HFF-Myc (cell line): ENCODE results near the gene SGCE.

ENCODE experiments used
- DNase-seq: peaks from one replicate; pipeline ENCODE4 v3.0.0-alpha.2; 2011; ENCODE audit warnings: low read depth; ENCODE audit errors: extremely low read depth
- H3K4me3 ChIP-seq: replicated peaks from 2 replicates; pipeline ENCODE4 v1.5.1; 2011; ENCODE audit warnings: low read depth, mild to moderate bottlenecking, control low read depth, low read length
- TF ChIP-seq, protein P1 (sequence below): IDR thresholded peaks from 2 replicates; pipeline ENCODE4 v1.5.1; 2012; ENCODE audit warnings: mild to moderate bottlenecking, low read depth, low read length, control low read depth; ENCODE audit errors: missing control alignments

SGCE gene

DNA sequence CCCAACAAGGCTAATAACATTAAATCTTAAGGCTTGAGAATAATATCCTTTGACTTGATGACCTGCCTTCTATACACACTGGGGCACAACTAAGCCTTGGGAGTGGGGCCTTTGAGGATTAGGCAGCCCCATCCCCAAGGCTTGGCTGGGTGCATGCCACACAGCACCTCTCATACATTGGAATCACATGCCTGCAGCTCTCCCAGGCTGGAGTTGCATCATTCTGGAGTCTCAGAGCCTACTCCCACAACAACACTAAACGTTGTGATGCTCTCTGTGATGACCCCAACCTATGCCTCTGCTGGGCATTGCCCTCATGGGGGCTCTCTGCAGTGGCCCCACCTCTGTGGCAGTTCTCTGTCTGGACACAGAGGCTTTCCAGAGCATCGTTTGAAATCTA is 31.9 kb upstream of the SGCE start:
- DNase-seq, result no peak
- H3K4me3 ChIP-seq, result no peak overlapping the region
- TF ChIP-seq, protein P1, sequence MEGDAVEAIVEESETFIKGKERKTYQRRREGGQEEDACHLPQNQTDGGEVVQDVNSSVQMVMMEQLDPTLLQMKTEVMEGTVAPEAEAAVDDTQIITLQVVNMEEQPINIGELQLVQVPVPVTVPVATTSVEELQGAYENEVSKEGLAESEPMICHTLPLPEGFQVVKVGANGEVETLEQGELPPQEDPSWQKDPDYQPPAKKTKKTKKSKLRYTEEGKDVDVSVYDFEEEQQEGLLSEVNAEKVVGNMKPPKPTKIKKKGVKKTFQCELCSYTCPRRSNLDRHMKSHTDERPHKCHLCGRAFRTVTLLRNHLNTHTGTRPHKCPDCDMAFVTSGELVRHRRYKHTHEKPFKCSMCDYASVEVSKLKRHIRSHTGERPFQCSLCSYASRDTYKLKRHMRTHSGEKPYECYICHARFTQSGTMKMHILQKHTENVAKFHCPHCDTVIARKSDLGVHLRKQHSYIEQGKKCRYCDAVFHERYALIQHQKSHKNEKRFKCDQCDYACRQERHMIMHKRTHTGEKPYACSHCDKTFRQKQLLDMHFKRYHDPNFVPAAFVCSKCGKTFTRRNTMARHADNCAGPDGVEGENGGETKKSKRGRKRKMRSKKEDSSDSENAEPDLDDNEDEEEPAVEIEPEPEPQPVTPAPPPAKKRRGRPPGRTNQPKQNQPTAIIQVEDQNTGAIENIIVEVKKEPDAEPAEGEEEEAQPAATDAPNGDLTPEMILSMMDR, result no peak

DNA sequence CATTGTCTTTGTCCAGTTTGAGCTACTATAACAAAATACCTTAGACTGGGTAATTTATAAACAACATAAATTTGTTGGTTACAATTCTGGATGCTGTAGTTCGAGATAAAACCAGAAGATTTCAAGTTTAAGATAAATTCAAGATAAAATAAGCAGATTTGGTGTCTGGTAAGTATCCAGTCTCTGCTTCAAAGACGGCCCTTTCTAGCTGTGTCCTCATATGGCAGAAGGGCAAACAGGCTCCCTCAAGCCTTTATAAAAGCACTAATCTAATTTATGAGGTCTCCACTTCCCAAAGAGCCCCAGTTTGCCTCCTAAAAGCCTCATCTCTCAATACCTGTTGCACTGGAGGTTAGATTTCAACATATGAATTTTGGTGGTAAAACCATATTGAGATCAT is 31.1 kb upstream of the SGCE start:
- no peak for DNase-seq
- no peak overlapping the region for H3K4me3 ChIP-seq
- TF ChIP-seq, protein P1, result no peak

DNA sequence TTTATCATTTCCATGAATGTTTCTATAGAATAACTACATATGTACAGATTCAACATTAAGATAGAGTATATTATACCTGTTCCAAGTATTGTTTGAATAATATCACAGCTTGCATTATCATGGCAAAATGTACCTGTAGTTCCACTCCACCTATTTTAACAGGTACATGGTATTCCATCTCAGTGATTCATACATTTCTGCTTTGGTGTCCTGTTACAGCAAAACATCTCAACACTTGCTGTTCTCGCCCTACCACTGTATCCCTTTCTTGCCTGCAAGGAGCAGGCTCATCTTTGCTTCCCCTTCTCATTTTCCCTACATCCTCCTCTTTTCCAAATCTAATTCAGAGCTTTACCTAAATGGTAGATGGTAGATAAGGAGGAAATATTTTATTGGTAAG is 27.1 kb upstream of the SGCE start:
- no peak overlapping the region for H3K4me3 ChIP-seq
- TF ChIP-seq, protein P1, result no peak
- no peak for DNase-seq

DNA sequence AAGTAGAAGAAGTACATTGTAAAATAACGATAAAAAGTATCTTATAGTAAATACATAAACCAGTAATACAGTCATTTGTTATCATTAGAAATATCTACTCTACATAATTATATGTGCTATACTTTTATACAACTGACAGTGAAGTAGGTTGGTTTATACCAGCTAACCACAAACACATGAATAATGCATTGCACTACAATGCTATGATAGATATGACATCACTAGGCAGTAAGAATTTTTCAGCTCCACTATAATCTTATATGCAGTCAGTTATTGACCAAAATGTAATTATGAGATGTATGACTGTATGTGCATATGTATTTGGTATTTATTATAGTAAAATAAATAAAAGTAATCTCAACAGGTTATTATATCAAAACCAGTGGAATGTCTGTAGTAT is 23.4 kb upstream of the SGCE start:
- TF ChIP-seq, protein P1, result no peak
- DNase-seq, result no peak
- no peak overlapping the region for H3K4me3 ChIP-seq

DNA sequence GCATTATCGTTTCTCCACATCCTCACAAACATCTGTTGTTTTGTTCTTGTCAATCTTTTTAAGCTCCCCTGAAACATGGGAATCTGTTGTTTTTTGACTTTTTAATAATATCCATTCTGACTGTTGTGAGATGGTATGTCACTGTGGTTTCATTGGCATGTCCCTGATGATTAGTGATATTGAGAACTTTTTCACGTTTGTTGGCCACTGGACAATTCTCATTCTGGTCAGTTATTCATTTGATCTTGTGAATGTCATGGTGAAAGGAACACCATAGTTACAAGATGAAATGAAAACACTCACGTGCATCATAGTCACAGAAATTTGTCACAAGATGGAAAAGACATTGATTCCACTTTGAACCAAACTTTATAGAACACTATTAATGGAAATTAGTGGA is 20.5 kb upstream of the SGCE start:
- H3K4me3 ChIP-seq, result no peak overlapping the region
- no peak for DNase-seq
- TF ChIP-seq, protein P1, result no peak

DNA sequence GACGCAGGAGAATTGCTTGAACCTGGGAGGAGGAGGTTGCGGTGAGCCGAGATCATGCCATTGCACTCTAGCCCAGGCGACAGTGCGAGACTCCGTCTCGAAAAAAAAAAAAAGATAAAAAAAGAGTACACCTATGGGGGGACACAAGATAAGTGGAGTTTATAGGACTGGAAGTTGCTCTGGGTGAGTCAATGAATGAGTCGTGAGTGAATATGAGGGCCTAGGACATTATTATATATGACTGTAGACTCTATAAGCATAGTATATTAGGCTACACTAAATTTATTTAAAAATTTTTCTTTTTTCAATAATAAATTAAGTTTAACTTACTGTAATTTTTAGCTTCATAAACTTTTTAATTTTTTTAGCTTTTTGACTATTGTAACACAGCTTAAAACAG is 19.4 kb upstream of the SGCE start:
- TF ChIP-seq, protein P1, result no peak
- H3K4me3 ChIP-seq, result no peak overlapping the region
- DNase-seq, result no peak

DNA sequence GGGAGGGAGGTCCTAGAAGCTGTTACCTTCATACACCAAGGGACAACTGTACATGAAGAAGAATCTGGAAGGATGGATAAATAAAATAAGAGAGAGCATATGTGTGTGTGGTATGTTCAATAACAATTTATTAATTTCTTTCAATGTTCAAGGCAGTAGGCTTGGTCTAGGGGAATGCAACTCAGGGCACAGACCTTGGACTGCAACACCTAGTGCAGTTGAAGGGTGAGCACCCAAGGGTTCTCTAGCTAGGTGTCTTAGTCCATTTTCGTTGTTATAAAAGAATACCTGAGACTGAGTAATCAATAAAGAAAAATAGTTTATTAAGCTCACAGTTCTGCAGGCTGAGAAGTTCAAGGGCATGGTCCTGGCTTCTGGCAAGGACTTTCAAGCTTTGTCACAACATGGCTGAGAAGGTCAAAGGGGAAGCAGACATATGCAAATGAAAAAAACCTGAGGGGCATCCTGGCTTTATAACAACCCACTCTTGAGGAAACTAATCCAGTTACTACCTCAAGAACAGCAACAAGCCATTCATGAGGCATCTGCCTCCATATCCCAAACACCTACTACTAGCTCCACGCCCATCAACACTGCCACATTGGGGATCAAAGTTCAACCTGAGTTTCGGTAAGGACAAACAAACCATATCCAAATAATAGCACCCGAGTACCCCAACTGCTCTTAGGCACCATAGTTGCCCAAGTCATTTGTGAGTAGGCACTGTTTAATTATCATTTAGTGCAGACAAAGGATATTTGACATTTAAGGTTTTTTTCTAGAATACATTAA is 15.7 kb upstream of the SGCE start:
- no peak for DNase-seq
- H3K4me3 ChIP-seq, result no peak overlapping the region
- TF ChIP-seq, protein P1, result no peak
